NCI-H1694 (cell line): ENCODE results near the gene MYF5.
A peak's percentile ranks its signal among the peaks of the same experiment; 100 is the strongest.
"Not testable (repeated sequence)": the region's sequence is repeated elsewhere in the genome, so short reads cannot be mapped to it uniquely, and the experiment has no call there.

Source experiments
- DNase-seq: peaks from one replicate; lab custom pipeline; 2025; lab: John Stamatoyannopoulos, UW

MYF5 gene

DNA sequence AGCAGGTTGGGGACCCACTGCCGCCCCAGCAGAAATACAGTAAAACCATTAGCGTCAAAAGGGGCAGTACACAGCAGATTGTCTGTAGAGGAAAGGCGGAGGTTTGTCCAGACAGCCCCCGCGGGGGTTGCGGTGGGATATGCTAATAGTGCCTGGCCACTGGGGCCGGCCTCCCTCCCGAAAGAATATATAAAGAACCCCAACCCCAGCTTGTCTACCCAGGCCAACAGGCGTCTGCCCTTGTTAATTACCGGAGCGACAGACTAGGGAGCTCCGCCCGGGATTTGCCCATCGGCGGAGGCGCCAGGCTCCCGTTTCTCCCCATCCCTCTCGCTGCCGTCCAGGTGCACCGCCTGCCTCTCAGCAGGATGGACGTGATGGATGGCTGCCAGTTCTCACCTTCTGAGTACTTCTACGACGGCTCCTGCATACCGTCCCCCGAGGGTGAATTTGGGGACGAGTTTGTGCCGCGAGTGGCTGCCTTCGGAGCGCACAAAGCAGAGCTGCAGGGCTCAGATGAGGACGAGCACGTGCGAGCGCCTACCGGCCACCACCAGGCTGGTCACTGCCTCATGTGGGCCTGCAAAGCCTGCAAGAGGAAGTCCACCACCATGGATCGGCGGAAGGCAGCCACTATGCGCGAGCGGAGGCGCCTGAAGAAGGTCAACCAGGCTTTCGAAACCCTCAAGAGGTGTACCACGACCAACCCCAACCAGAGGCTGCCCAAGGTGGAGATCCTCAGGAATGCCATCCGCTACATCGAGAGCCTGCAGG is at the start of gene MYF5:
TSS of gene MYF5 (plus strand) at position 217 of the 774 bp plus-strand sequence. CDS start at position 369, 152 bp downstream.
- no peak for DNase-seq

DNA sequence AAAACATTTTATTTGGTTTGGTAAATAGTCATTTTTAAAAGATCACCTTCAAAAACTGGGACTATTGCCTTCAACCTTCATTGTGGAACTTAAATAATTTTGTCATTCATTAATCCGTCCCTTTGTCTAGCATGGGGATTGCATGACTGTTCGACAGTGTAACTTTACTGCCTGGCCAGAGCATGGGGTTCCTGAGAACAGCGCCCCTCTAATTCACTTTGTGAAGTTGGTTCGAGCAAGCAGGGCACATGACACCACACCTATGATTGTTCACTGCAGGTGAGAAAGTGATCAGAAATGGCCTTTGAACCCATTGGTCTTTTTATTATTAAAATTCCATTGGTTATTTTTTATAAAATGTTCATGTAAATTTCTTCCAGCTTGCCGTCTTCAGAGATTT is 46.5 kb upstream of the MYF5 start:
- DNase-seq, result no peak

DNA sequence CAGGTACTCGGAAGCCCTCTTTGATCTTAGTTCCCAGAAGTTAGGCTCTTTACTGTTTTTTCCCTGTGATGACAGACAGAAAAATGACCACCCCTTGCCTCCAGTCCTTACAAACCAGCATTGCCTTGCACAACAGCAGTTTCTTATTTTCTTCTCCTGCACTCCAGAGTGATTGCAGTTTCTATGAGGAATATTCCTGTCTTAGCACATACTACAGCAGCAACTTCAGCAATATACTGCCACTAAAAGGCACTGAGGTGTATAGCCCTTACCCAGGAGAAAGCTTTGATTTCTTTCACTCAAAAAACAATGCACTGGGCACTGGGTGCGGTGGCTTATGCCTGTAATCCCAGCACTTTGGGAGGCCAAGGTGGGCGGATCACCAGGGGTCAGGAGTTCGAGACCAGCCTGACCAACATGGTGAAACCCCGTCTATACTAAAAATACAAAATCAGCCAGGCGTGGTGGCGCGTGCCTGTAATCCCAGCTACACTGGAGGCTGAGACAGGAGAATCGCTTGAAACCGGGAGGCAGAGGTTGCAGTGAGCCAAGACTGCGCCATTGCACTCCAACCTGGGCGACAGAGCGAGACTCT is 40.6 kb upstream of the MYF5 start:
- DNase-seq, result not testable (repeated sequence)

DNA sequence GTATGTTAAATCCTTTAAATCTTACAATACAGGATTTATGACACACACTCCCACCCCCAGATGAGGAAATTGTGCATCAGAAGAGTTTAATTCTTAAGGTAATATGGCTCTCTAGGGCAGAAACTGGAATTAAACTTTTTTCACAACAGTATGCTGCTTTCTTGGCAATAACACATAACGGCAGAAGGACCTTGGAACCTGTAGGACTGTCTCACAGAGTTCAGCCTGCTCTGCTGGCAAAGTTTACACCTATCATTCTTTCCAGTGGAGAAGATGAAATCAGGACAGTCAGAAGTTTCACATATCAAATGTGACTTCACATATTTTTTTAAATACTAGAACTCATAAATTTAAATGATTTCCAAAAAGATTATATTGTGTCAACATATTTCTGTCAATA is 39.9 kb upstream of the MYF5 start:
- no peak for DNase-seq

DNA sequence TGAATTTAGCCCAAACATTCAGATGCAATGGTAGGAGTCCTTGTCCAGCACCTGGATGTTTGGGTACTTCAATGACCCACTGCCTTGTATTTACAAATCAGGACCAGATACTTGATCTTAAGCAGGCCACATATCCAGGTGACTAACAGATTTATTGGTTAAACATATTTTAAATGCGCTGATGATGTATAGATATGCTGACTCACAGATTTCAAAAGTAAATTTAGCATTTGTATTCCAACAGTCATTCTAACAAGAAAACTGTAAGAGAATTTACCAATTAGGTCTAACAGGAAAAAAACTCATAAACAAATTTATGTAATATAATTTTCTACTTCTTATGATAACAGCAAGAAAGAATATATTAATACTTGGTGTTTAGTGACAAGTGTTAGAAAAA is 38.7 kb upstream of the MYF5 start:
- no peak for DNase-seq

DNA sequence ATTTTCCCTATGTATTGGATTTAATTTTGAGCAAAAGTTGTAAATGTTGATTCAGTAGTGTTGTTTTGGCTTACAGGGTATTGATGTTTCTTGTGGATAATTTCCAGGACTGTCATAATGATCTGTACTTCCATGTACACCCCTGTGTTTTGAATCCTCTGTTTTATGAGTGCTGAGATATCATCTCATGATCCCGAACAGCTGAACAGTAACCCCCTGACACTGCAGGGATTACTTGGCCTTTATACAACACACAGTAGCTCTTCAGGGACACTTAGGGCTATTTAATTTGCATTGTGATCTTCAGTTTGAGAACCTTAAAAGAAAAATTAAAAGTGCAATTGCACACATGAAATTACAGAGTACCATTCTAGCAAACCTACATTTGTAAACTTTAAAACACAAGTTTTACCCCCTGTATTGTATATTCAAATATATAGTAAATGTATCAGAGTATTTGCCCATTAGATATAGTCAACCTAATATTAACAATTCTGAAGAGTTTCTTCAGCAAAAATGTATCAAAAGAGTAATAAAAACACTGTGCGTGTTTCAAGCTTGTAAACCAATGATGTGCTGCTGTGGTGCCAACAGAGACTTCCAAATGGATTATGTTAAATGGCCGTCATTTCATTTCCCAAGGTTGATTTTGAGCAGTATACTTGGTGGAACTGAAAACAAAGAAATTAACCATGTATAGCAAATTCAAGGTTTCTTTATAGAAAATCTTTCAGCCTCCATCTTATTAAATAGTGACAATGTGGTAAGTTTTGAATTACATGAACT is 37.2 kb upstream of the MYF5 start:
- DNase-seq, result no peak

DNA sequence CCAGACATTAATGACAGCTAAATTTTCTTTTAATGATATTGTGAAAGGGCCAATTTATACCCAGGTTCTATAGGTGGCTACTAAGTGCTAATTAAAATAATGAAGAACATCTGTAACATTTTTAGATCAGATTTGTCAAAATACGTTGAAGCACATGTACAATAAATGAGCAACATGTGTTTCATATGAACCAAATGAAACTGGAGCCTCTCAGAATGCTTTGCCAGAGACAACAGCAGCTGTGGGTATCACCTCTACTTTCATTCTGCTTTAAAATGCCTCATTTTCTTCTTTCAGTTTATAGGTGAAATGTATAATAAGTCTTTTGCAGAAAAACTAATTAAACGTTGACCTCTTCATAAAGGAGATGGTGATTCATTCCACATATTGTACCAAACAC is 35.4 kb upstream of the MYF5 start:
- no peak for DNase-seq

DNA sequence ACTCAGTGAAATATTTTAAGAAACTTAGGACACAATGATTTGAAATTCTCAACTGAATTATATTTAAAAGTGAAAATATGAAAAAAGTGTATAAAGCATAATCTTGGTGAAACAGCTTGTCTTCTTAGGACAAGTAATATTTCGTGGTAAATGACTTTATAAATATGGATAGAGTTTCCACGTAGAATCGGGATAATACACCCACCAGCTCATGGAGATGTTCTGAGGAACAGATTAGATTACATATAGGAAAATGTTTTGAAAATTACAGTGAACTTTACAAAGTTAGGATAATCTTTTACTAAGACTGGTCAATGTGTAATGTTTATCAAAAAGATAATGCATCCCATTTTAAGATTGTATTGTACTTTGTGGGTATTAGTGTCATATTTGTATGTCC is 34.9 kb upstream of the MYF5 start:
- no peak for DNase-seq

DNA sequence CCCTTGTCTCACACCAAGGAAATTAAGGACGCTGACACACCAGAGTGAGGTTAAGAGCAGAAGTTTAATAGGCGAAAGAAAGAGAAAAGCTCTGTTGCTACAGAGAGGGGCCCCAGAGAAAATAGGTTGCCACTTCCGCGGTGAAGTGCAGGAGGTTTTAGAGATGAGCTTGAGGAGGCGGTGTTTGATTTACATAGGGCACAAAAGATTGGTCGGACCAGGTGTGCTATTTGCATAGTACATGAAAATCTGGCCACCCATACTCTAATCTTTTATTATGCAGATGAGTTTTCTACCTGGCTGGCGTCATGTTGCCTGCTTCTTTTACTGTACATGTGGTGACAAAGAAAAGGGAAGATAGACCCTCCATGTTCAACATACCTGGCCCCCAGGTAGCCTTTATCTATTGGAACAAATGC is 32.6 kb upstream of the MYF5 start:
- DNase-seq, result no peak

DNA sequence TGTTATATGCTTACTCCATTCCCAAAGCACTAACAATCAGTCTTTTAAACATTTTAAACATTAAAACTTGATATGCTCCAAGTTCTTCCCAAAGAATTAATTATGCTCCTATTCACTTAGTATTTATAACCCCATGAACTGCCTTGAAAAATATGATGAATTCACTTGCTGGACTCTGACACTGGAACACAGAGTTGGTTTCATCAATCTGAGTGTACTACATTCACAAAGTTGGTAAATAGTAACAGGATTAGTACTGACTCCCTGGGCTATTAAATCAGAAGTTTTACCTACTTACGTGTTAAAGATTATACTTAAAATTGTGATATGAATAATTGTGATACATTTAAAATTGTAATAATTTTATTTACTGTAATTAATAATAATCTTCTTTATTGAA is 26.6 kb upstream of the MYF5 start:
- no peak for DNase-seq

DNA sequence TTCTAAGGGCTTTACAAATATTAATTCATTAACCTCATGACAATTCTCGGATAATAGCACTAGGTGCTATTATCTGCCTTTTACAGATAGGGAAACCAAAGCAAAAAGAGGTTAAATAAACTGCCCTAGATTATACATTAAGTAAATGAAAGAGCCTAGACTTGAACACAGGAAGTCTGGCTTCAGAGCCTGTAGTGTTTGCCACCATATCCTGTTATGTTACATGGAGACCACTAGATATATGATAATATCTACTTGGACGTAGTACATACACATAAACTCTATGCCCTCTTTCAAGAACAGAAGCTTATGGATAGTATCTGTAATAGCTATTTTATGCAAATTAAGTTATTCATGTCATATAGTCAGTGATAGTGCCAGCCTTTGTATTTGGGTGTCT is 26.2 kb upstream of the MYF5 start:
- DNase-seq, result no peak

DNA sequence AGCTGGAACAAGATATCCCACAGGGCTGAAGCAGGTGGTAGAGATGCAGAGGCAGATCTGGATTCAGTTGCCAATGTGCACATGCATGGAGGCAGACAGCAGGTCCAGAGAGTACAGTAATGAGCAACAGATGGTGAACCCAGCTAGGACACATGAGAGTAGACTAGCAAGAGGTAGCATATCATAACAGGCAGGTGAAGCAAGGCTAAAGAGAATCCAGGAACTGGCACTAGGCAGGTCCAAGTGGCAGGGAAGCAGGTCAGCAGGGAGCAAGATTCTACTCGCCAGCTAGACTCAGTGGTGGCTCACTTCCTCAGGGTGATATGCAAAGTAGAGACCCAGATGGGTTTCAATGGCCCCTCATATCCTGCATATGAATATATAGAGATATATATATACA is 24.6 kb upstream of the MYF5 start:
- DNase-seq, result peak; percentile 53

DNA sequence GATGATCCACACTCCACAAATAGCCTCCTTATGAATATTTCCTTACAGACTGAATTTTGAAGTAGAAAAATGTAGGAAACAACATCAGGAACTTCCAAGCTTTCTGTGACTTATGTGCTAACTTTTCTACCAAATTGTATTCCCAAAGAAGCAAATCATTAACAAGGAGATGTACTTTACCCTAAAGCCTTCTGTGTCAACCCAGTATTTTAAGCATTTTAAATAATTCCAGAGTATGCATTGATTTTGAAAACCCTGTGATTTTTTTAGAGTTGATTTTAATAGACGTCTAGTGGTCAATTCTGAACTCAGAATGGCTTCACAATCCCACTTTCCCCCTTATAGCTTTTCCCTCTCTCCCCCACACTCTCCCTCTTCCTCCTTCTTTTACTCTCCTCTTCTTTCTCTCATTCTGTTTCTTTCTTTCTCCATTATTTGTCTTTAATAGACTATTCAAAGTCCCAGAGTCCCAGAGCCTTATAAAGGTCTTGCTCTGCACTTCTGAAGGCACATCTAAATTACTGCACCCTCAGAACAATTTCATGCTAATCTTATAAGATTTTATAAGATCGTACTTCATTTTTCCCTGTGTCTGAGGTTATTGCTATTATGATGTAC is 19.3 kb upstream of the MYF5 start:
- no peak for DNase-seq

DNA sequence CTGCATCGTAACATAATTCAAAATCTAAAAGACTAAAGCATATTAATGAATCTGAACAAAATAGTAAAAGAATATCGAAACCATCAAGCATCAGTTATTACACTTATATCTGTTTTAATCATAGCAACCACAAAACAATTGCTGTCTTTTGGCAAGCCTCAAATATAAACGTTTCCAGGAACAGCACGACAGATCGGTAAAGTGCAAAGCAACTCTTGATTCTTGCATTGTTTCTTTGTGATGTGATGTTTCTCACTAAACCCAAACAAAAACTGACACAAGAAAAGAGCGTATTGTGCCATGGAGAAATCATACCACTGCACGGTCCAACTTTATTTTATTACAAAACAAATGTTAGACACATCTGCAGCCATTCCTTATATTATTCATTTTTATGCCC is 18.5 kb upstream of the MYF5 start:
- DNase-seq, result no peak

DNA sequence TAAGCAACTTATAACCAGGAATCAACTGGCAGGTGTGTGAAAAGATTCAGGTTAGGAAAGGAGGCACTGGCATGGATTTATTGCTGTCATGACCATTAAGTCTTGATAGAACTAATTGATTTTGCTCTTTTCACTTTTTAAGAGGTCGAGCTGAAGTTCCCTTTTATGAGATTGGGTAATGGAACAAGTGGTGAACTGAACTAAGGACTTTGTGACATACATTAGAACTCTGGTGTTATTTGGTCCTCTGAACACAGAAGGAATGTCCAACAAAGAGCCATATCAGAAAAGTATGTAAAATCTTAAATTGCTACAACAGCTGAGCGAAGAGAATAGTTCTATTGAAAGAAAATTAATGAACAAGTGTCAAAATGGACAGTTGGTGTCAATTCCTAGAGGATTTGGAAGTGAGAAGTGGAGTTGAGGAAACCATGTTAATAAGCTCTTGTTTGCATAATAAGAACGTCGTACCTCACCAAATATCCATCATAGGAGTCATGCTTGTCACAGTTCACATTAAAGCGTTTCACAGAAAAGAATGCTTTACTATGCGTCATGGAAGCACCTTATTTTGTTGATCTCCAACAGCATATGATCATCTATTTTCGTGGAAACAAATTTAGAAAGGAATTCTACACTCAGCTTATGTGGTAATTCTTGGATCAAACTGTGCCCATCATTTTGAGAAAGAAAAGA is 17.7 kb upstream of the MYF5 start:
- DNase-seq, result no peak

DNA sequence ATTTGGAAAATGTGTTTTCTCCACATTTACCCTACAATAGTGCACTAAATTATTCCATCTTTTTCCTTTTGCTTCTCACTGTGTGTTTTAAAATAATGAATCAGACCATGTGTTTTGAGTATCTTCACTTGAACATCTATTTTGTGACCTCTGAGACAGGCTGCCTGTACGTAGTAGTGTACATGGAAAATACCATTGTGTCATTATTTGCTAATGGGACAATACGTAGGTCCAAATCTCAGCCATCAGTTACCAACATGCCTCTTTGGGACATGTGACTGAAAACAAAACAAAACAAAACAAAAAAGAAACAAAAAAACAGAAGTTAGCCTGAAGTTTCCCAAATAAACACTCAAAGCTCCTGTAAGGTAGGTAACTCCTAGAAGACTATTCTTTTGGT is 16.4 kb upstream of the MYF5 start:
- DNase-seq, result no peak

DNA sequence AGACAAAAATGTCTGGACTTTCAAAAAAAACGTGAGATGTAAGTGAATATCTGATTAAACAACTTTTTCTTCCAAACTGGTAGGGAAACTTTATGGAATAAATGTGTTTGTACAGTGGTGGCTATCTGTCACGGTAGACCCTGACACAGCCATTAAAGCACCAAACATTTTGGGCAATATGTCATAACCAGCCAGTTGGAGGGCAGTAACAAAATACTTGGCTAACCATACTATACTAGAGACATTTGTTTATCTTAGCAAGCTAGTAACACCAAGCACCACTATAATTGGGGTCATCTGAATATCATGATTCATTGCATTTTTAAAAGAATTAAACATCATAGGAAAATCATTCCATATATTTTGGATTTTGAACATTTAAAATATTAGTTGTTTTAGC is 15.3 kb upstream of the MYF5 start:
- no peak for DNase-seq

DNA sequence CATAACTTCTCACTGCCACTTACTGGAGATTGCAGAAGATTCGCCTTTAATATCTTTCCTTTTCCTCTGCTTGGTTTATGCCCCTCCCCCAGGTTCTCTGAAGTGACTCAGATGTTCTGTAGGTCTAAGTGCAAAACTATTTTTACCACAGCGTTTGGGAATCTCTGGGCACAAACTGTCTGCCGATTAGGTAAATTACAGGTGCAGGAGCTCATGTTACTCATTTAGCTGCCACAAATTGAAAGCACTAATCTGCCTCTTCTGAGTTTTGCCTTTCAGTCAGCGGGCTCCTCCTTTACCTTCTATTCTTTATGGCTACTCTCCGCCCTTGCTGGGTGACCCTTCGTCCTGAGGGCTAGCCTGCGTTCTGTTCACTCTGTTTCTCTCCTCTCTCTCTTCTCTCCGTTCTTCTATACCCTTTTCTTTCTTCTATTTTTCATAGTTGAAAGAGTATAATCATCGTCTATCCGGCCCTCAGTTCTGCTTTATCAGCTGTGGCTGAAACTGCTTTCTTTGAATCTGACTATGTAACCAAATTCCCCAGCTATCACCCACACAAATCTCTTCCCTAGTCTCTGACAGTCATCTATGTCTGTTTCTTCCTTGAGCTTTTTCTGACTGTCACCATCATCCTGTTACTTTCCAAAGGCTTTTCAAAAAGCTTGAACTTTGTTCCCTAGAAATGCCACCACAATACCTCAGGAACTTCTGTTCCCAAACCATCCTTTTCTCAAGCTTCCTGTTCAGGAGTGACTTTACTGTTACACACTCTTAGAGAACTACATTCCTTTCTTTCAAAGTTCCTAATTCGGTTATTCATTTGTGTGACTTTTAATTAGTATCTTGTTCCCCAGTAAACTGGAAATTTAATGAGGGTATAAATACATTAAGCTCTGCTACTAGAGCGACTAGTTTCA is 13.6 kb upstream of the MYF5 start:
- DNase-seq, result no peak

DNA sequence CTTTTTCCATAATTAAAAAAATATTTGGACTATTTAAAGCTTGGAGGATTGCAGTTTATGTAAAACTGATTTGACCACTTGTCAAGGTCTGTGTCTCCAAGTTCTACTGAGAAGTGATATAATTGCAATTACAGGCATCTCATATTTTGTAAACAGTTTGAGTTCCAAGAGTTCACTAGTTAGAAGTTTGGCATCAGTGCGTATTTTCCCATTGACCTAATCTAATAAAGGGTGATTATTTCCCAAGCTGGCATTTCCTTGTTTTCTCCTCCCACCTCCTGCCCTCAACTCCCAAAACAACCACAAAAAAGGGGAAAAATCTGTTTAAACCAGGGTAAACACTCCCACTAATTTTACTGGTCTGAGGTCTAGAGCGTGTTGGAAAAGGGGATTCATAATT is 12.3 kb upstream of the MYF5 start:
- DNase-seq, result no peak

DNA sequence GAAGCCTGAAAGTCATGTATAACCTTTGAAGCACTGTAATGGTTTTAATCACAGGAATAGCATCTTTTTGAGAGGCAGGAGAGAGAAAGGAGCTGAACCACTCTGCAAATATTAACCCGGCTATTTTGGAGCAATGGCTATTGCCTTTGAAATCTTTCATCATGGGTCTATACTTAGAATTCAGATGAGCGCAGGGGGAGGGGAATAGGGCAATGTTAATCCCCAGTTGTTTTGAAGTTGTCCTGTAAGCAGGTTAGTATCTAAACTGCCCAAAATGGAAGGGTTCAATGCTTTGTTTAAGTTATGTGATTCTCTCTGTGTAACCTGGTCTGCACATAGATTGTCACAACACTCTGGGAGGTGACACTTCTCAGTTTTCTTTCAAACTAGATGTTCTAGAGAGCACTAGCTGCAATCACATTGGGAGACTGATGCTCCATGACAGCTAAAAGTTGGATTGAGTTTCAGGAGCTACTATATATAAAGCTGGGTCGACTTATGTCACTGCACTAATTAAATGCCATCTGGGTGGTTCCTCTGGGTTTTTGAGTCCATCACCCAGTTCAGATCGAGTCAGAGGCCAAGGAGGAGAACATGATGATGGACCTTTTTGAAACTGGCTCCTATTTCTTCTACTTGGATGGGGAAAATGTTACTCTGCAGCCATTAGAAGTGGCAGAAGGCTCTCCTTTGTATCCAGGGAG is 9.4 kb upstream of the MYF5 start, which contains the start of gene MYF6:
TSS of gene MYF6 (plus strand) at position 509 of the 704 bp plus-strand sequence. CDS start at position 595, 86 bp downstream.
- no peak for DNase-seq
